ENCODE measurements around the gene STAG1.

DNA sequence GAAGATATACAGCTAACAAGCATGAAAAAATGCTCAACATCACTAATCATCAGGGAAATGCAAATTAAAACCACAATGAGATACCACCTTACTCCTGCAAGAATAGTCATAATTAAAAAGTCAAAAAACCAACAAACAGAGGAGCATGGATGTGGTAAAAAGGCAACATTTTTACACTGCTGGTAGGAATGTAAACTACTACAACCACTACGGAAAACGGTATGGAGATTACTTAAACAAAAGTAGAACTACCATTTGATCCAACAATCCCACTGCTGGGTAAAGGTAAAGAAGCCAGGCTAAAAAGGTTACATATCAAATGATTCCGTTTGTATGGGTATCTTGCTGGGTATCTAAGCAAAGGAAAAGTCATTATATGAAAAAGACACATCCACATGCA, 53.8 kb downstream of the STAG1 start:
- no peak for TF ChIP-seq POLR2A (IDR thresholded peaks at IDR 0.05)
- TF ChIP-seq CTCF (IDR thresholded peaks at IDR 0.05) = no peak
- TF ChIP-seq EP300 (IDR thresholded peaks at IDR 0.05) = no peak

Data from tibial nerve (tissue), 4 donors.